A549 (cell line): ENCODE measurements around the gene RAB17. TPM values are rescaled to one million over a fixed set of nuclear protein-coding genes. Genes with fewer than 3 reads are reported as not detected.

Source experiments
- ATAC-seq, 2 experiments: fragments of 200-7000 bp in 1 of 2; fragments of >200 bp in 1 of 2; cut with Nextera tagmentation in 1 of 2; cut with Tn5 transposase in 1 of 2; 3 replicates each; pipeline versions ENCODE4 v1.8.0 to v1.9.1; 2018 to 2020; ENCODE audit warnings: mild to moderate bottlenecking in 1 of 2, moderate library complexity in 1 of 2
- CTCF ChIA-PET: fragments of 300-600 bp; sonication (Branson Sonifier 250); formaldehyde crosslinking; extraction: SDS; loops from one replicate; lab custom pipeline; 2021; ENCODE audit warnings: antibody characterized with exemption, inconsistent platforms; lab: Yijun Ruan, JAX
- POLR2A ChIA-PET: fragments of 350-600 bp; formaldehyde crosslinking; extraction: SDS; loops from one replicate; lab custom pipeline; 2021; ENCODE audit warnings: antibody characterized with exemption, inconsistent platforms; lab: Yijun Ruan, JAX
- DNase-seq, 2 experiments: peaks; one replicate each; pipeline versions ENCODE4 v3.0.0 to v3.0.0-alpha.2; 2011 to 2016; ENCODE audit warnings: low read depth in 1 of 2, low spot score in 1 of 2
- FAIRE-seq: peaks from 2 replicates; lab custom pipeline; 2011; peaks lifted over from hg19 to GRCh38; lab: Jason Lieb, UNC
- H3K27ac ChIP-seq, 2 experiments: fragments of >200 bp; sonication (Bioruptor Twin); formaldehyde crosslinking; 3 replicates each; pipeline ENCODE4 v1.5.1; 2016 to 2017
- H3K4me1 ChIP-seq: fragments of >200 bp; sonication (Bioruptor Twin); formaldehyde crosslinking; 3 replicates; pipeline ENCODE4 v1.6.1; 2016
- H3K4me2 ChIP-seq: fragments of >200 bp; sonication (Bioruptor Twin); formaldehyde crosslinking; 3 replicates; pipeline ENCODE4 v1.6.1; 2016
- H3K4me3 ChIP-seq: fragments of >200 bp; sonication (Bioruptor Twin); formaldehyde crosslinking; 3 replicates; pipeline ENCODE4 v1.5.1; 2016
- H3K9me3 ChIP-seq: fragments of >200 bp; sonication (Bioruptor Twin); formaldehyde crosslinking; 3 replicates; pipeline ENCODE4 v1.6.1; 2016
- CEBPB ChIP-seq, 2 experiments: fragments of >200 bp in 1 of 2; sonication (Bioruptor Twin) in 1 of 2; formaldehyde crosslinking in 1 of 2; IDR thresholded peaks; 2 replicates each; pipeline ENCODE4 v1.6.1; 2012 to 2016
- CHD2 ChIP-seq: fragments of 150-350 bp; IDR thresholded peaks from 2 replicates; pipeline ENCODE4 v1.6.1; 2014; ENCODE audit warnings: low read length; ENCODE audit not compliant: partially characterized antibody
- ESRRA ChIP-seq: fragments of 150-350 bp; IDR thresholded peaks from 2 replicates; pipeline ENCODE4 v1.6.1; 2014; ENCODE audit warnings: mild to moderate bottlenecking, low read length, borderline replicate concordance
- FOSL2 ChIP-seq, 2 experiments: fragments of 450-650 bp in 1 of 2; fragments of >200 bp in 1 of 2; sonication (Bioruptor Twin) in 1 of 2; formaldehyde crosslinking; IDR thresholded peaks; 2 replicates each; pipeline versions ENCODE4 v1.5.0 to v1.6.1; 2016 to 2020; ENCODE audit warnings: mild to moderate bottlenecking in 1 of 2, moderate library complexity in 1 of 2
- HDAC2 ChIP-seq: fragments of 200-600 bp; sonication (generic); IDR thresholded peaks from 2 replicates; pipeline ENCODE4 v1.6.1; 2016
- HEYL ChIP-seq: fragments of 250-450 bp; sonication (Bioruptor Pico); IDR thresholded peaks from 2 replicates; pipeline ENCODE4 v1.8.0; 2021; ENCODE audit warnings: mild to moderate bottlenecking, moderate library complexity
- HOXB5 ChIP-seq: fragments of 250-450 bp; sonication (Bioruptor Pico); IDR thresholded peaks from 2 replicates; pipeline ENCODE4 v1.5.0; 2020; ENCODE audit warnings: mild to moderate bottlenecking, moderate library complexity
- KDM1A ChIP-seq: fragments of 200-600 bp; sonication (generic); IDR thresholded peaks from 2 replicates; pipeline ENCODE4 v1.6.1; 2016; ENCODE audit warnings: low read depth, mild to moderate bottlenecking
- KDM5A ChIP-seq: fragments of 200-600 bp; sonication (generic); IDR thresholded peaks from 2 replicates; pipeline ENCODE4 v1.6.1; 2016; ENCODE audit warnings: antibody characterized with exemption, mild to moderate bottlenecking
- MAFK ChIP-seq: fragments of 450-650 bp; IDR thresholded peaks from 2 replicates; pipeline ENCODE4 v1.6.1; 2014; ENCODE audit not compliant: partially characterized antibody
- MAZ ChIP-seq: fragments of 150-350 bp; IDR thresholded peaks from 2 replicates; pipeline ENCODE4 v1.6.1; 2014; ENCODE audit warnings: antibody characterized with exemption, low read depth, low read length, borderline replicate concordance
- NR3C1 ChIP-seq: fragments of >200 bp; sonication (Bioruptor Twin); formaldehyde crosslinking; IDR thresholded peaks from 3 replicates; pipeline ENCODE4 v1.6.1; 2017
- PHF8 ChIP-seq: fragments of 200-600 bp; sonication (generic); IDR thresholded peaks from 2 replicates; pipeline ENCODE4 v1.6.1; 2016; ENCODE audit warnings: low read depth, mild to moderate bottlenecking, antibody characterized with exemption, moderate library complexity, borderline replicate concordance
- POLR2AphosphoS2 ChIP-seq: conservative IDR thresholded peaks from 2 replicates; pipeline ENCODE4 v1.6.1; 2012; ENCODE audit warnings: low read length, improper control_type of control experiment, inconsistent platforms
- RCOR1 ChIP-seq: fragments of 150-350 bp; IDR thresholded peaks from 2 replicates; pipeline ENCODE4 v1.6.1; 2014; ENCODE audit warnings: antibody characterized with exemption, low read length, low read depth
- SMC3 ChIP-seq: fragments of >200 bp; sonication (Bioruptor Twin); formaldehyde crosslinking; IDR thresholded peaks from 3 replicates; pipeline ENCODE4 v1.6.1; 2018; ENCODE audit warnings: inconsistent platforms
- SREBF2 ChIP-seq: fragments of 450-650 bp; IDR thresholded peaks from 2 replicates; pipeline ENCODE4 v1.6.1; 2014; ENCODE audit warnings: mild to moderate bottlenecking, moderate library complexity
- ZC3H11A ChIP-seq: fragments of 450-650 bp; IDR thresholded peaks from 2 replicates; pipeline ENCODE4 v1.6.1; 2014; ENCODE audit warnings: antibody characterized with exemption, mild to moderate bottlenecking
- ZNF302 ChIP-seq: fragments of 250-450 bp; sonication (Bioruptor Pico); IDR thresholded peaks from 2 replicates; pipeline ENCODE4 v1.9.0; 2021; ENCODE audit warnings: inconsistent platforms, mild to moderate bottlenecking, moderate library complexity
- ZSCAN20 ChIP-seq: fragments of 250-450 bp; sonication (Bioruptor Pico); IDR thresholded peaks from 2 replicates; pipeline ENCODE4 v1.8.0; 2022; ENCODE audit warnings: mild to moderate bottlenecking, moderate library complexity
- WGBS: methylation state at CpG from one replicate; pipeline ENCODE4 v1.1.6; 2017; ENCODE audit errors: missing lambda C conversion rate; 5-methylcytosine and 5-hydroxymethylcytosine counted together
- polyA plus RNA-seq, 4 experiments: library from polyadenylated mRNA; depleted of rRNA in 3 of 4; stranded (reverse); fragments of >200 nt; fragmentation: RNase III in 1 of 4; extraction: RNeasy Plus Mini Kit Qiagen cat#74134 plus additional on column Dnase treatment in 1 of 4; gene quantifications; 2 replicates in 3 of 4; 3 replicates in 1 of 4; pipeline ENCODE4 v1.2.3, GENCODE V29; 2011 to 2017
- TF ChIP-seq, protein P1 (sequence below): fragments of 250-450 bp; sonication (Bioruptor Pico); IDR thresholded peaks from 2 replicates; pipeline ENCODE4 v1.5.0; 2020; ENCODE audit warnings: low read depth, mild to moderate bottlenecking, moderate library complexity
- TF ChIP-seq, protein P2 (sequence below): fragments of 150-350 bp; IDR thresholded peaks from 2 replicates; pipeline ENCODE4 v1.6.1; 2014; ENCODE audit warnings: low read depth, mild to moderate bottlenecking, low read length
- TF ChIP-seq, protein P3 (sequence below): fragments of 250-450 bp; sonication (Bioruptor Pico); IDR thresholded peaks from 2 replicates; pipeline ENCODE4 v1.5.0; 2021; ENCODE audit warnings: mild to moderate bottlenecking, moderate library complexity, borderline replicate concordance
- TF ChIP-seq, protein P4 (sequence below): fragments of >200 bp; sonication (Bioruptor Twin); formaldehyde crosslinking; IDR thresholded peaks from 3 replicates; pipeline ENCODE4 v1.5.1; 2016
- TF ChIP-seq, protein P5 (sequence below): fragments of >200 bp; sonication (Bioruptor Twin); formaldehyde crosslinking; IDR thresholded peaks from 2 replicates; pipeline ENCODE4 v1.6.1; 2016

Gene RAB17
- polyA plus RNA-seq, 2 of the 4 experiments (the other 2 are of a cell fraction): 0.44 to 2.2 TPM

DNA sequence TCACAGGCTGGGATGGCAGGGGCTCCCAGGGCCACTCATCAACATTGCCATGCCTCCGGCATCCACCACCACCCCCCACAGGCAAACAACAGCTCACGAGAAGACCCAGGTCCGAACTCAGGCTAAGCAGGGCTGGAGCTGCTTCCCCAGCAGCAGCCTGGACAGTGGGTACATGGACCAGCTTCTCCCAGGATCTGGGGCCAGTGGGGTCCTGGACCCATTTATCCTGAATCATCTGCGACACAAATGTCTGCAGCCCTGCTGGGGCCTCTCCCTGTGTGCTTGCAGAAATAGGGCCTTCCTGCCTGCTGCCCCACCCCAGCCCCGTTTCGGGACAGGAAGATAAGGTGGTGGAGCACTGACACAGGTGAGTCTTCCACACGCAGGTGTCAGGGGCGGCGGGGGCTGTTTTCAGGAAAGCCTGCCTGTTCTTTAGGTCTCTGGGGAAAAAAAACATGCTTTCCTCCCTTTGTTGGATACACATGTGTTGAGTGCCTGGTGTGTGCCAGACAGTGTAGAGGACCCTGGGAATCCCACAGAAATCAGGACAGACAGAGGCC is 19.7 kb downstream of the RAB17 start:
- 78% methylated on average over 9 of the region's 9 CpGs for WGBS
- CTCF ChIA-PET: interaction anchor here (0.9 to 5.5 kb wide), 42 partner anchors 9 to 485 kb away, joined by 3 to 146 read pairs (median 10); partner anchors contain the start of genes COPS8 and MLPH

DNA sequence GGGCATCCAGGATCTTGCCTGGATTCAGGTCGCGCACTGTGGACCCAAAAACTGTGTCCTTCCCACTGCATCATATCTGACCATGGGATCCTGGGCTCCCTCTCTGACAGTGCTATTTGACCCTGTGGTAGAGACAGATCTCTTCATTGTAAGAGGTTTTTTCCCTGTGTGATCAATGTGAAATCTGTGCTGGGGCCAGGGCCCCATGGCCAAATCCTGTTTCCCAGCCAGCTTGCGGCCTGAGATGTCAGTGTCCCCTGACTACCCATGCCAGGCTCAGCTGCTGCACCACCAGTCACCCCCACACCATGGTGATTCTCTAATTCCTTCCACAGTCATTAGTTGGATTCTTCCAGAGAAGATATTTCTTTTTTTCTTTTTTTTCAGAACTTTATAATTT is 20.6 kb downstream of the RAB17 start:
- no peak overlapping the region for H3K4me3 ChIP-seq
- 98% methylated on average over 3 of the region's 3 CpGs for WGBS
- POLR2A ChIA-PET: no interaction called here

More for the DNA sequence above, 19.7 kb downstream of the RAB17 start:
- ATAC-seq: no peak
- Histone ChIP-seq H3K4me2 (no peak overlapping the region), H3K9me3 (no peaks in the 10 kb centered on the region), H3K27ac (peak overlapping the region in 1 of 2 experiments; percentile 35; a peak in 2 of 6 replicates), H3K4me1 (peaks cover 10% of the 10 kb centered on the region; the same call in 2 of the 3 replicates), H3K4me3 (no peak overlapping the region)
- DNase-seq: no peak
- POLR2A ChIA-PET: interaction anchor here (0.7 to 0.8 kb wide), 2 partner anchors 69 to 89 kb away, joined by 4 to 6 read pairs; no protein-coding TSS in a partner anchor
- FAIRE-seq: no peak
- no peak for TF ChIP-seq SMC3
- no peak for TF ChIP-seq FOSL2 (IDR thresholded peaks at IDR 0.05)
- TF ChIP-seq FOSL2 (CRISPR knock-in tag; IDR thresholded peaks at IDR 0.05): no peak

DNA sequence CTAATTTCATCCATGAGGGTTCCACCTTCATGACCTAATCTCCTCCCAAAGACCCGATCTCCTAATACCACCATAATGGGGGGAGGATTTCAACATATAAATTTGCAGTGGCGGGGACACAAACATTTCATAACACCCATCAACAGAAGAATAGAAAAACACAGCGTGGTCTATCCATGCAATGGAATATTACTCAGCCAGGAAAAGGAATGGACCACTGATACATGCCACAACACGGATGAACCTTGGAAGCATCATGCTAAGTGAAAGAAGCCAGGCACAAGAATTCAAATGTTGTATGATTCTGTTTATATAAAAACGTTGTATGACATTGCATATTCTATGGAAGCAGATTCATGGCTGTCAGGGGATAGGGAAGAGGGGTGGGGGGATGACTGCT is 21.5 kb downstream of the RAB17 start:
- 71% methylated on average over 5 of the region's 5 CpGs for WGBS
- ChIA-PET POLR2A (no interaction called here), CTCF (no interaction called here)
- no peak overlapping the region for H3K27ac ChIP-seq
- FAIRE-seq (no peak), ATAC-seq (no peak), DNase-seq (no peak)
- H3K4me3 ChIP-seq: no peak overlapping the region
- TF ChIP-seq MAFK: no peak
- TF ChIP-seq, protein P1, sequence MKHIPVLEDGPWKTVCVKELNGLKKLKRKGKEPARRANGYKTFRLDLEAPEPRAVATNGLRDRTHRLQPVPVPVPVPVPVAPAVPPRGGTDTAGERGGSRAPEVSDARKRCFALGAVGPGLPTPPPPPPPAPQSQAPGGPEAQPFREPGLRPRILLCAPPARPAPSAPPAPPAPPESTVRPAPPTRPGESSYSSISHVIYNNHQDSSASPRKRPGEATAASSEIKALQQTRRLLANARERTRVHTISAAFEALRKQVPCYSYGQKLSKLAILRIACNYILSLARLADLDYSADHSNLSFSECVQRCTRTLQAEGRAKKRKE (CRISPR knock-in tag): no peak
- no peak for TF ChIP-seq SREBF2
- no peak for TF ChIP-seq CHD2
- no peak for TF ChIP-seq ZSCAN20 (CRISPR knock-in tag)
- no peak for TF ChIP-seq ZC3H11A
- no peak for TF ChIP-seq HEYL (CRISPR knock-in tag)
- TF ChIP-seq CEBPB (IDR thresholded peaks at IDR 0.05): no peak
- no peak for TF ChIP-seq MAZ
- no peak for TF ChIP-seq HDAC2
- TF ChIP-seq ESRRA: no peak
- no peak for TF ChIP-seq HOXB5 (CRISPR knock-in tag)
- TF ChIP-seq ZNF302 (CRISPR knock-in tag): no peak
- no peak for TF ChIP-seq RCOR1
- TF ChIP-seq, protein P2, sequence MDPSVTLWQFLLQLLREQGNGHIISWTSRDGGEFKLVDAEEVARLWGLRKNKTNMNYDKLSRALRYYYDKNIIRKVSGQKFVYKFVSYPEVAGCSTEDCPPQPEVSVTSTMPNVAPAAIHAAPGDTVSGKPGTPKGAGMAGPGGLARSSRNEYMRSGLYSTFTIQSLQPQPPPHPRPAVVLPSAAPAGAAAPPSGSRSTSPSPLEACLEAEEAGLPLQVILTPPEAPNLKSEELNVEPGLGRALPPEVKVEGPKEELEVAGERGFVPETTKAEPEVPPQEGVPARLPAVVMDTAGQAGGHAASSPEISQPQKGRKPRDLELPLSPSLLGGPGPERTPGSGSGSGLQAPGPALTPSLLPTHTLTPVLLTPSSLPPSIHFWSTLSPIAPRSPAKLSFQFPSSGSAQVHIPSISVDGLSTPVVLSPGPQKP: no peak
- TF ChIP-seq PHF8: no peak
- TF ChIP-seq FOSL2 (IDR thresholded peaks at IDR 0.05): no peak
- no peak for TF ChIP-seq FOSL2 (CRISPR knock-in tag; IDR thresholded peaks at IDR 0.05)
- TF ChIP-seq SMC3: no peak
- TF ChIP-seq KDM5A: no peak
- TF ChIP-seq NR3C1: no peak
- H3K4me2 ChIP-seq: no peak overlapping the region
- H3K9me3 ChIP-seq: no peaks in the 10 kb centered on the region
- H3K4me1 ChIP-seq: peaks cover 10% of the 10 kb centered on the region; the same call in 2 of the 3 replicates

More for the DNA sequence above, 20.6 kb downstream of the RAB17 start:
- ATAC-seq (no peak), DNase-seq (no peak), FAIRE-seq (no peak)
- H3K4me1 ChIP-seq: peaks cover 10% of the 10 kb centered on the region; the same call in 2 of the 3 replicates
- no peaks in the 10 kb centered on the region for H3K9me3 ChIP-seq
- no peak overlapping the region for H3K27ac ChIP-seq
- CTCF ChIA-PET: interaction anchor here (1.4 to 5.5 kb wide), 6 partner anchors 8 to 449 kb away, joined by 5 to 146 read pairs (median 42); no protein-coding TSS in a partner anchor
- TF ChIP-seq, protein P3, sequence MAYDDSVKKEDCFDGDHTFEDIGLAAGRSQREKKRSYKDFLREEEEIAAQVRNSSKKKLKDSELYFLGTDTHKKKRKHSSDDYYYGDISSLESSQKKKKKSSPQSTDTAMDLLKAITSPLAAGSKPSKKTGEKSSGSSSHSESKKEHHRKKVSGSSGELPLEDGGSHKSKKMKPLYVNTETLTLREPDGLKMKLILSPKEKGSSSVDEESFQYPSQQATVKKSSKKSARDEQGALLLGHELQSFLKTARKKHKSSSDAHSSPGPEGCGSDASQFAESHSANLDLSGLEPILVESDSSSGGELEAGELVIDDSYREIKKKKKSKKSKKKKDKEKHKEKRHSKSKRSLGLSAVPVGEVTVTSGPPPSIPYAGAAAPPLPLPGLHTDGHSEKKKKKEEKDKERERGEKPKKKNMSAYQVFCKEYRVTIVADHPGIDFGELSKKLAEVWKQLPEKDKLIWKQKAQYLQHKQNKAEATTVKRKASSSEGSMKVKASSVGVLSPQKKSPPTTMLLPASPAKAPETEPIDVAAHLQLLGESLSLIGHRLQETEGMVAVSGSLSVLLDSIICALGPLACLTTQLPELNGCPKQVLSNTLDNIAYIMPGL: no peak
- TF ChIP-seq, protein P4, sequence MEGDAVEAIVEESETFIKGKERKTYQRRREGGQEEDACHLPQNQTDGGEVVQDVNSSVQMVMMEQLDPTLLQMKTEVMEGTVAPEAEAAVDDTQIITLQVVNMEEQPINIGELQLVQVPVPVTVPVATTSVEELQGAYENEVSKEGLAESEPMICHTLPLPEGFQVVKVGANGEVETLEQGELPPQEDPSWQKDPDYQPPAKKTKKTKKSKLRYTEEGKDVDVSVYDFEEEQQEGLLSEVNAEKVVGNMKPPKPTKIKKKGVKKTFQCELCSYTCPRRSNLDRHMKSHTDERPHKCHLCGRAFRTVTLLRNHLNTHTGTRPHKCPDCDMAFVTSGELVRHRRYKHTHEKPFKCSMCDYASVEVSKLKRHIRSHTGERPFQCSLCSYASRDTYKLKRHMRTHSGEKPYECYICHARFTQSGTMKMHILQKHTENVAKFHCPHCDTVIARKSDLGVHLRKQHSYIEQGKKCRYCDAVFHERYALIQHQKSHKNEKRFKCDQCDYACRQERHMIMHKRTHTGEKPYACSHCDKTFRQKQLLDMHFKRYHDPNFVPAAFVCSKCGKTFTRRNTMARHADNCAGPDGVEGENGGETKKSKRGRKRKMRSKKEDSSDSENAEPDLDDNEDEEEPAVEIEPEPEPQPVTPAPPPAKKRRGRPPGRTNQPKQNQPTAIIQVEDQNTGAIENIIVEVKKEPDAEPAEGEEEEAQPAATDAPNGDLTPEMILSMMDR: no peak
- TF ChIP-seq FOSL2 (IDR thresholded peaks at IDR 0.05) (no peak), FOSL2 (CRISPR knock-in tag; IDR thresholded peaks at IDR 0.05) (no peak), KDM1A (no peak), POLR2AphosphoS2 (no peak), ZNF302 (CRISPR knock-in tag) (no peak)
- TF ChIP-seq, protein P5, sequence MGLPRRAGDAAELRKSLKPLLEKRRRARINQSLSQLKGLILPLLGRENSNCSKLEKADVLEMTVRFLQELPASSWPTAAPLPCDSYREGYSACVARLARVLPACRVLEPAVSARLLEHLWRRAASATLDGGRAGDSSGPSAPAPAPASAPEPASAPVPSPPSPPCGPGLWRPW: no peak
- H3K4me2 ChIP-seq: no peak overlapping the region
